ENCODE measurements around the gene INTS14.
"Not testable (repeated sequence)": the region's sequence is repeated elsewhere in the genome, so short reads cannot be mapped to it uniquely, and the experiment has no call there.

INTS14 gene

DNA sequence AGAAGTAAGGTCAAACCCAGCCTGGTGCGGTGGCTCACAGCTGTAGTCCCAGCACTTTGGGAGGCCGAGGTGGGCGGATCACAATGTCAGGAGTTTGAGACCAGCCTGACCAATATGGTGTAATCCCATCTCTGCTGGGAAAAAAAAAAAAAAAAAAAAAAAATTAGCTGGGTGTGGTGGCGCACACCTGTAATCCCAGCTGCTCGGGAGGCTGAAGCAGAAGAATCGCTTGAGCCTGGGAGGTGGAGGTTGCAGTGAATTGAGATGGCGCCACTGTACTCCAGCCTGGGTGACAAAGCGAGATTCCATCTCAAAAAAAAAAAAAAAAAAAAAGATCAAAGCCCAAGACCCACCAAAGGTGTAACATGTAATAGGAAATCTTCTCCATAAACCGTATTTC, 61.6 kb downstream of the INTS14 start:
- H3K27me3 Mint-ChIP-seq, result not testable (repeated sequence)

DNA sequence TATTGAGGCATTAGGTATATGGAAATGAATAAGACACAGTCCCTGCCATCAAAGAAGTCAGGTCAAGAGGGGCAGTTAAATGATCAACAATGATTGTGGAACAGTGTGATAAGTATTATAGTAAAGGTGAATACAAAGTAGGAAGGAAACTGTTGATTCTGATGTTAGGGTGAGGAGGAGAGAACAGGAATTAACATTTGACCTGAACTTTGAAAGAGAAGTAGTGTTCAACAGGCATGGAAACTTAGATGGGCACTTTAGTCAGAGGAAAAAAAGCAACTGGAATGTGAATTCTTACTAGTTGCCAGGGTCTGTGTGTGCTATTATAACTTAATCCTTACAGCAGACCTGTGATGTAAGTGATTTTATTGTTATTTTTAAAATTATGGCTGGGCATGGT, 63.1 kb downstream of the INTS14 start:
- H3K36me3 Mint-ChIP-seq (ENCODE audit: low read depth), result peaks cover 8% of the 10 kb centered on the region
- H3K27me3 Mint-ChIP-seq, result no peaks in the 10 kb centered on the region
- H3K4me3 Mint-ChIP-seq, result no peak overlapping the region
- no peak for ATAC-seq
- DNase-seq, result no peak
- H3K4me1 Mint-ChIP-seq, result peaks cover 18% of the 10 kb centered on the region
- H3K9me3 Mint-ChIP-seq, result no peaks in the 10 kb centered on the region
- no peak overlapping the region for H3K27ac Mint-ChIP-seq

More for the DNA sequence above, 61.6 kb downstream of the INTS14 start:
- Mint-ChIP-seq H3K4me1 (peaks cover 18% of the 10 kb centered on the region), H3K36me3 (ENCODE audit: low read depth) (peaks cover 18% of the 10 kb centered on the region)
- not testable (repeated sequence) for H3K27ac Mint-ChIP-seq, ATAC-seq, H3K4me3 Mint-ChIP-seq, H3K9me3 Mint-ChIP-seq, DNase-seq

DNA sequence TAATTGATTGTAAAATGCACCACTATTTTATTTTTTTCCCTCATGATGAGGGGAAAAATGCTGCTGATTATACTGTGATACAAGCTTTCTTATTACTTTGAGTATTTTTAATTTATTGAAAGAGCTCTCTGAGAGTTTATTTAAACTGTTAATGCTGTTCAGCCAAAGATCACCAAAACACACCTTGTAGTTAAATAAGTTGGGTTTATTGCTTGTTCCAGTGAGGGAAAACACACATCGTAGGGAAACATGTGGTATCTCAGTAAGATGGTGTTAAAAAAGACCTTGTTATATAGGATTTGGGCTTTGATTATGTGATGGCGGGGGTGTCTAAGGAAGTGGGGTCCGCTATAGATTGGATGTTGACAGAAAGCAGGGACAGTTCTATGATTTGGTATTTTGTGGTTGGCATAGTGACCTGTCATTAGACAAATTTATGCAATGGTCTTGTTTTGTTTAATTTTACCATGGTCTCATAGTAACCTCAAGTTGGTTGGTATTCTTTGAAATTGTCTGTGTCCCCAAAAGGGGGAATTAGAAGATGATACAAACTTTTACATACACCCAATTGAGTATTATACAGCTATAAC, 69.6 kb downstream of the INTS14 start:
- no peaks in the 10 kb centered on the region for H3K4me1 Mint-ChIP-seq

DNA sequence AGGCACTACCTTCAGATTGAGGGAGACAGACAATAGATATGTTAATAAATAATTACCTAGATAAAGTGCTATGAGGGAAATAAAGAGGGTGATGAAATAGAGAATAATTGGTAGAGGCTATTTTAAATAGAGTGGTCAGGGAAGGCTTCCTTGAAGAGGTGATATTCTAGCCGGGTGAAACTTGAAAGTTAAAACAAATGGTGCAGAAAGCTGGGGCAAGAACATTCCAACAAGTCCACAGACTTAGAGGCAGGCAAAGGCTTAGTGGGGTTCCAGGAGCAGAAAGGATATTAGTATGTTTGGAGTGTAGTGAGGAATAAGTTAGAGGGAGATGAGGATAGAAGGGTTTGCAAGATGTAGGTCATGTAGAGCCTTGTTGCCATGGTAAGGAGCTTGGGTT, 70.6 kb downstream of the INTS14 start:
- Mint-ChIP-seq H3K36me3 (ENCODE audit: low read depth) (peaks cover 9% of the 10 kb centered on the region), H3K9me3 (no peaks in the 10 kb centered on the region), H3K4me3 (no peak overlapping the region), H3K4me1 (no peaks in the 10 kb centered on the region), H3K27ac (no peak overlapping the region), H3K27me3 (no peaks in the 10 kb centered on the region)
- no peak for DNase-seq
- no peak for ATAC-seq

More for the DNA sequence above, 69.6 kb downstream of the INTS14 start:
- Mint-ChIP-seq H3K27me3 (no peaks in the 10 kb centered on the region), H3K27ac (no peak overlapping the region), H3K9me3 (no peaks in the 10 kb centered on the region), H3K4me3 (no peak overlapping the region), H3K36me3 (ENCODE audit: low read depth) (peaks cover 5% of the 10 kb centered on the region)
- no peak for ATAC-seq
- no peak for DNase-seq

DNA sequence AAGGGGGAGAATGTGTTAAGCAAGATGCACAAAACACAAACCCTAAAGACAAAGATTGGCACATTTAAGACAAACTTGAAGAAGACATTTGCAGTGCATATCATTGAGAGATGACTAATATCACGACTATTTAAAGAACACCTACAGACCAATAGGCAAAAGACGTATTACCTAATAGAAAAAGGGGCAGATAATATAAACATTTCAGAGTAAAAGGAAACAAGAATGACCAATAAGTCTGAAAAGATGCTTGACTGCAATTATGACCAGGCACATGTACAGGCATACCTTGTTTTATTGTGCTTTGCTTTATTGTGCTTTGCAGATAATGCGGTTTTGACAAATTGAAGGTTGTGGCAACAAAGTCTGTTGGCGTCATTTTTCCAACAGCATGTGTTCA, 75.7 kb downstream of the INTS14 start:
- peaks cover 34% of the 10 kb centered on the region for H3K4me1 Mint-ChIP-seq
- H3K27ac Mint-ChIP-seq, result no peak overlapping the region
- no peak overlapping the region for H3K4me3 Mint-ChIP-seq

DNA sequence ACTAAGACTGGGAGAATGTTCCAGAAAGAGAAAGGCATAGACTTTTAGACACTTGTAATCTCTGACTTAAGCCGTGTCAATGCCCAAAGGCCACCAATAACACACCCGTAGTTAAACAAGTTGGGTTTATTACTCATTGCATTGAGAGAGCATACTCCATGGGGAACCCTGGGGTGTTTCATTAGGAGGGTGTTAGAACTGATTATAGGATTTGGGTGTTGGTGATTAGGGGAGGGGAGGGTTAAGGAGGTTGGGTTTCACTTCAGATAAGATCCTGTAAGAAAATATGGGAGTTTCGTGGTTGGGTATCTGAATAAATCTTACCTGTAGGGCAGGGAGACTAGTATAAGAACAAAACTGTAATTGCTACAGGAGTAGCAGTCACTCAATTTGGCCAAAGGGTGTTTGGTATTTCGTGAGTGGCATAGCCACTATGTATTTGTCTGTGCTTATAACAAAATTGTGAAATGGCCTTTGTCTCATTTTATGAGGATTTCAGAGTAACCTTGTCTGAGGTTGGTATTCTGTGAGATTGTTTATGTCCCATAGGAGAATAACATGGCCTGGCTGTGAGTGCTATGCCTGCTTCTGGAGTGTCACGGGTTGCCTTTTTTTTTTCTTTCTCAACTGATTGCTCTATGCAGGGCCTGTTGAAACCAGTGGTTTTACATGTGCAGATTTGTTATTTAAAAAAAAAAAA, 77.7 kb downstream of the INTS14 start:
- no peak overlapping the region for H3K27ac Mint-ChIP-seq
- H3K4me3 Mint-ChIP-seq, result no peak overlapping the region
- ATAC-seq (no peak), DNase-seq (no peak)
- H3K9me3 Mint-ChIP-seq, result no peaks in the 10 kb centered on the region
- peaks cover 40% of the 10 kb centered on the region for H3K4me1 Mint-ChIP-seq
- peaks cover 21% of the 10 kb centered on the region for H3K36me3 Mint-ChIP-seq (ENCODE audit: low read depth)
- H3K27me3 Mint-ChIP-seq, result no peaks in the 10 kb centered on the region

More for the DNA sequence above, 75.7 kb downstream of the INTS14 start:
- DNase-seq, result no peak
- no peak for ATAC-seq
- H3K9me3 Mint-ChIP-seq, result no peaks in the 10 kb centered on the region
- no peaks in the 10 kb centered on the region for H3K27me3 Mint-ChIP-seq
- peaks cover 21% of the 10 kb centered on the region for H3K36me3 Mint-ChIP-seq (ENCODE audit: low read depth)

DNA sequence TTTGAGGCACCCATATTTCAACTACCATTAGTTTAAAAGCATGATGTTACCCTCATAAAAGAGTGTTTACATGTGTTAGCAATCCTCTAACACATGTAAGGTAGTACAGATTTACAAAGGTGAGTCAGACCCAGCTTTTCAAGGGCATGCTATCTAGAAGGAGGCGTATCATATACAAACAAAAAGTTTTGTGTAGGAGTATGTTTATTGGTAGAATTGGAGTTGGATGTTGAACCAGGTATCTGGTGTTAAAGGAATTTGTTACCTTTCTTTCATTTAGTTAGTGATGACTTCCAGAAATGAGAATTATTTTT, 78.2 kb downstream of the INTS14 start:
- Mint-ChIP-seq H3K36me3 (ENCODE audit: low read depth) (peaks cover 19% of the 10 kb centered on the region), H3K27me3 (no peaks in the 10 kb centered on the region), H3K27ac (no peak overlapping the region), H3K4me3 (peak overlapping the region; percentile 84), H3K9me3 (no peaks in the 10 kb centered on the region), H3K4me1 (peaks cover 40% of the 10 kb centered on the region)
- DNase-seq (no peak), ATAC-seq (no peak)

DNA sequence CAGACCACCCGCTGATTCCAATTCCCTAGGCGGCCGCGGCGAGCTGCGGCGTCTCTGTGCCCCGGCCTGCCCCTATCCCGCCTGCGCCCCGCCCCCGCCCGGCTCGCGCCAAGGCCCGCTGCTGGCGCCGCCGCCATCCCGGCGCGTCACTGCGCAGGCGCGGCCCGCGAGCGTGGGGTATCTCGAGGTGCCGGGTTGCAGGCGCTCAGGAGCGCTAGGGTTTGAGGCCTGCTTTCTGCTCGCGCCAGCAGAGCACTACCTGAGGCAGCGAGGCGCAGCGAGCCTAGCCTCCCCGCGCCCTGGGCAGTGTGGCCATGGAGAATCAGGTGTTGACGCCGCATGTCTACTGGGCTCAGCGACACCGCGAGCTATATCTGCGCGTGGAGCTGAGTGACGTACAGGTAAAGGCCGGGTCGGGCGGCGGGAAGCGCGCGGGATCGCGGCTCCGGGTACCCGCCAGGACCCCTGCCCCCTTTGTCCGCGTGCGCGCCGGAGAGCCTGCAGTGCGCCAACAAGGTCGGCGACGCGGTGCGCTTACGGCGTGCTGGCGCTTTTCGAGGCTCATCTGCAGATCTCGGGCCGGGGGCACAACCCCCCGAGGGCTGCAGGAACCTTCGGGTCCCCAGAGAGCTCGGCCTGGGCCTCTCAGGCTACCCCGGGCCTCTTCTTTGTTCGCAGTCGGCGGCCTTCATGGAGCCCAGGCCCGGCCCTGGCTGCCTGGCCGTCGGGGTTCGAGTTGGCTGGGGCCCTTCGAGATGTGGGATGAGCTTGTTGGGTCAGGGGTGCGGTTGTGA, 80.4 kb downstream of the INTS14 start, which contains the start of gene HACD3:
Gene HACD3, plus strand, starts transcription at position 146 of the 794 bp plus-strand sequence. Its CDS starts 169 bp downstream, at position 315.
- Mint-ChIP-seq H3K27ac (peak within 1 kb of the TSS; percentile 84), H3K36me3 (ENCODE audit: low read depth) (peaks cover 14% of the 10 kb centered on the region), H3K4me1 (peaks cover 40% of the 10 kb centered on the region), H3K9me3 (no peaks in the 10 kb centered on the region), H3K4me3 (peak within 1 kb of the TSS; percentile 84), H3K27me3 (no peaks in the 10 kb centered on the region)
- DNase-seq (peak; percentile 94), ATAC-seq (peak; percentile 97)

DNA sequence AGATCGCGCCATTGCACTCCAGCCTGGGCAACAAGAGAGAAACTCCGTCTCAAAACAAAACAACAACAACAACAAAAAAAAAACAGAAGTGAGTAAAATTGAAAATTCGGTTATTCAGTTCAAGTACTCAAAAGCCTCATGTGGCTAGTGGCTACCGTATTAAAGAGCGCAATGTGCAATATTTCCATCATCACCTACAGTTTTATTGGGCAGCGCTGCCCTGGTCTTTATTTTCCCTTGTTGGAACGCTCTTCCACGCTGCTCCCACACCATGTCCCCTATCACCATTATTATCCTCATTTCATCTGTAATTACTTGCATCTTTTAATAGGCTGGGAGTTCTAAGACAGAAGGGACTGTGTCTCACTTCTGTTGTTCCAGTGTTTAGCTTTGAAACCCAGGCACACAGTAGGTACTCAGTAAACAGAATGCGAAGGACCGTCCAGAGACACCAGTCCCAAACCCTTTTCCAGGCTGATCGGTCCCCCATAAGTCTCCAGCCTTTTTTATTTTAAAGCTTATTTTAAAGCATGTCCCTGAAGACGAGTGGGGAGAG, 81.1 kb downstream of the INTS14 start:
- Mint-ChIP-seq H3K4me3 (peak overlapping the region; percentile 84), H3K36me3 (ENCODE audit: low read depth) (peaks cover 12% of the 10 kb centered on the region), H3K27me3 (no peaks in the 10 kb centered on the region), H3K27ac (peak overlapping the region; percentile 84), H3K4me1 (peaks cover 38% of the 10 kb centered on the region), H3K9me3 (no peaks in the 10 kb centered on the region)
- ATAC-seq, result no peak
- DNase-seq, result no peak
